Stromal cell of bone marrow (primary cell): Measurements from ENCODE around the gene LRP1.
A peak's percentile ranks its signal among the peaks of the same experiment; 100 is the strongest.

Experiments
- DNase-seq: peaks from one replicate; pipeline ENCODE4 v3.0.0-alpha.2; 2012; ENCODE audit warnings: low read depth

Gene LRP1

DNA sequence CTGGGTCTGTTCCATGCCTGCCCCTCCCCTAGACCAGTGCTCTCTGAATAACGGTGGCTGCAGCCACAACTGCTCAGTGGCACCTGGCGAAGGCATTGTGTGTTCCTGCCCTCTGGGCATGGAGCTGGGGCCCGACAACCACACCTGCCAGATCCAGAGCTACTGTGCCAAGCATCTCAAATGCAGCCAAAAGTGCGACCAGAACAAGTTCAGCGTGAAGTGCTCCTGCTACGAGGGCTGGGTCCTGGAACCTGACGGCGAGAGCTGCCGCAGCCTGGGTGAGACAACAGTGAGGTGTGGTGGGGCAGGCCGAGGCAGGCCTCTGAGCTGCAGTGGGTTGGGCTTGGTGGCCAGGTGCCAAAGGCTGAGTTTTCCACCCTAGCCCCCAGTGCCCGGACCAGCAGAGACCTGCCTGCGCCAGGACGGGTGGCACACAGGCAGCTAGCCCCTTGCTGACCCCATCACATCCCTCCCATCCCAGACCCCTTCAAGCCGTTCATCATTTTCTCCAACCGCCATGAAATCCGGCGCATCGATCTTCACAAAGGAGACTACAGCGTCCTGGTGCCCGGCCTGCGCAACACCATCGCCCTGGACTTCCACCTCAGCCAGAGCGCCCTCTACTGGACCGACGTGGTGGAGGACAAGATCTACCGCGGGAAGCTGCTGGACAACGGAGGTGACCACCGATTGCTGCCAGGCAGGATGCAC, 47.3 kb downstream of the LRP1 start:
- peak; percentile 48 for DNase-seq

DNA sequence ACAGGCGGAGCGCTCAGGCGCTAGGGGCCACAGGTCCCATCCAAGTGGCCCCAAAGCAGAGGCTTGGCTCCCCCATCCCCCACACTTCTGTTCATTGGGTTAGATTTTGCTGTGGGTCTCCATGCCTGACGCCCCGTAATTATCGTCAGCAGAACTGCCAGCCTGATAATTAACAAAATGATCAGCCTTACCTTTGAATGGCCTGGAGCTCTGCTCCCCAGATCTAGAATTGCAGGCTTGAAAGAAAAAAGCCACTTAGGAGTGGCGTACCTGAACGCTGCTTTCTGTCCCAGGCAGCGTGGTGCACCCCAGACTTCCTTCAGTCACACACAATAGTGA, 47.8 kb downstream of the LRP1 start:
- no peak for DNase-seq

DNA sequence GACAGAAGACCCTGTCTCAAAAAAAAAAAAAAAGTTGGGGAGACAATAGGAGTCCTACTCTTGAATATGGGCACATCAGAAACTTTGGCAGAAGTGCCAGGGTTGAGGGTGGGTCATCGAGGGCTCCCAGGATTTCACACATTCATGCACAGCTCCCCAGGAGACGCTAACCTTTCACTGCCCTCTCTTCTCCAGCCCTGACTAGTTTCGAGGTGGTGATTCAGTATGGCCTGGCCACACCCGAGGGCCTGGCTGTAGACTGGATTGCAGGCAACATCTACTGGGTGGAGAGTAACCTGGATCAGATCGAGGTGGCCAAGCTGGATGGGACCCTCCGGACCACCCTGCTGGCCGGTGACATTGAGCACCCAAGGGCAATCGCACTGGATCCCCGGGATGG, 48.6 kb downstream of the LRP1 start:
- DNase-seq: peak; percentile 54

DNA sequence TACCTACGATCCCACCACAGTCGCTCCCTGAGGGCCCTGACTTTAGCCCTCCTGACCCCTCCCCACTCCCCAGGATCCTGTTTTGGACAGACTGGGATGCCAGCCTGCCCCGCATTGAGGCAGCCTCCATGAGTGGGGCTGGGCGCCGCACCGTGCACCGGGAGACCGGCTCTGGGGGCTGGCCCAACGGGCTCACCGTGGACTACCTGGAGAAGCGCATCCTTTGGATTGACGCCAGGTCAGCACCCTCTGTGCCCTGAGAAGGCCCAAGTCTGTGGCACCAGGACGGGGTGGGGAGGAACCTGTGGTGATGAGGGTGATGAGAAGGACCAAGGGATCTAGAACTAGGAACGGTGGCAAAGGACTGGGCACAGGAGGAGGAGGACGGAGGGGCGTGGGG, 49.1 kb downstream of the LRP1 start:
- no peak for DNase-seq

DNA sequence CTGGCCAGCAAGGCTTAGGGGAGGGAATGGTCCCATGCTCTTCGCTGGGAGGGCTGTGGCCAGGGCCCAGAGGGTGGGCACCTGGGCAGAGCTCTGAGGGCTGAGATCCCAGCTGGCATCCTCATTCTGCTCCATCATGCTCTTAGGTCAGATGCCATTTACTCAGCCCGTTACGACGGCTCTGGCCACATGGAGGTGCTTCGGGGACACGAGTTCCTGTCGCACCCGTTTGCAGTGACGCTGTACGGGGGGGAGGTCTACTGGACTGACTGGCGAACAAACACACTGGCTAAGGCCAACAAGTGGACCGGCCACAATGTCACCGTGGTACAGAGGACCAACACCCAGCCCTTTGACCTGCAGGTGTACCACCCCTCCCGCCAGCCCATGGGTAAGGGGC, 49.9 kb downstream of the LRP1 start:
- no peak for DNase-seq

DNA sequence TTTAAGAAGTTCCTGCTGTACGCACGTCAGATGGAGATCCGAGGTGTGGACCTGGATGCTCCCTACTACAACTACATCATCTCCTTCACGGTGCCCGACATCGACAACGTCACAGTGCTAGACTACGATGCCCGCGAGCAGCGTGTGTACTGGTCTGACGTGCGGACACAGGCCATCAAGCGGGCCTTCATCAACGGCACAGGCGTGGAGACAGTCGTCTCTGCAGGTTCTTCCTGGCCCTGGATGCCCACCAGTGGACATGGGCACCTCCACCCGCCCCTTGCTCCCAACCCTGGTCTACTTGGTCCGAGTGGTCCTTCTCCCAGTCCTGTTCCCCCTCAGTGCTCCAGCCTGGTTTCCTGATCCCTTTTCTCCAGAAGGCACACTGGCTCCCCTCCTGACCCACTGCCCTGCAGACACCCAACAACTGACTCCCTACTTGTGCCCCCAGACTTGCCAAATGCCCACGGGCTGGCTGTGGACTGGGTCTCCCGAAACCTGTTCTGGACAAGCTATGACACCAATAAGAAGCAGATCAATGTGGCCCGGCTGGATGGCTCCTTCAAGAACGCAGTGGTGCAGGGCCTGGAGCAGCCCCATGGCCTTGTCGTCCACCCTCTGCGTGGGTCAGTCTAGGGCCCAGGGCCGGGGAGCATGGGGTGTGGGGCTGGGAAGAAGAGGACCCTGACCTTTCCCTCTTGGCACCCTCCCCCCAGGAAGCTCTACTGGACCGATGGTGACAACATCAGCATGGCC, 51.2 kb downstream of the LRP1 start:
- no peak for DNase-seq

DNA sequence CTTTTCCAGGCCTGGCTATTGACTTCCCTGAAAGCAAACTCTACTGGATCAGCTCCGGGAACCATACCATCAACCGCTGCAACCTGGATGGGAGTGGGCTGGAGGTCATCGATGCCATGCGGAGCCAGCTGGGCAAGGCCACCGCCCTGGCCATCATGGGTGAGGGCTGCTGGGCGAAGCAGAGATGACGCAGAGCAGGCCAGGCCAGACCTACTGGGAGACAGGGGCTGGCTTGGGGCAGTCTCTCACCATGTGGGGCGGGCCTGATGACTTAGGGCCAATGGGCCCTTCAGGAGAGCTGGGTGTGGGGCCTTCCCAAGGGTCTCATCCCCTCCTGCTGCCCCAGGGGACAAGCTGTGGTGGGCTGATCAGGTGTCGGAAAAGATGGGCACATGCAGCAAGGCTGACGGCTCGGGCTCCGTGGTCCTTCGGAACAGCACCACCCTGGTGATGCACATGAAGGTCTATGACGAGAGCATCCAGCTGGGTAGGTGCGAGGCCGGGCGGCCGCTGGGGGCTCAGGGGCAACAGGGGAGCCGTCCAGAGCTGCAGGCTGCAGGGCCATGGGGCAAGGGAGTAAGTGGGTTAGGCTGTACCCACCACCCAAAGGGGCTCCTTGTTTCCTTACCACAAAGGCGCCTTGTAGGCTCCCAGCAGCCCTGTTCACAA, 52.2 kb downstream of the LRP1 start:
- DNase-seq: no peak

DNA sequence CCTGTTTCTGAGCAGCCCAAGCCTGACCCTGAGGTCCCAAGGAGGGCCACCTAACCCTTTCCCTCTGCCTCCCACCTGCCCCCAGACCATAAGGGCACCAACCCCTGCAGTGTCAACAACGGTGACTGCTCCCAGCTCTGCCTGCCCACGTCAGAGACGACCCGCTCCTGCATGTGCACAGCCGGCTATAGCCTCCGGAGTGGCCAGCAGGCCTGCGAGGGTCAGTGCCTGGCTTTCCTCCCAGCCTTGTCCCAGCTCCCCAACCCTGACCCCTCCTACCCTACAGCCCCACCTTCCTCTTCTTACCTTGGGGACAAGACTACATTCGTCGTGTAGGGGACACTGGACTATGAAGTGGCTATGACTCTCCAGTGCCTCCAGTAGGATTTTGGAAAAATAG, 52.8 kb downstream of the LRP1 start:
- no peak for DNase-seq

DNA sequence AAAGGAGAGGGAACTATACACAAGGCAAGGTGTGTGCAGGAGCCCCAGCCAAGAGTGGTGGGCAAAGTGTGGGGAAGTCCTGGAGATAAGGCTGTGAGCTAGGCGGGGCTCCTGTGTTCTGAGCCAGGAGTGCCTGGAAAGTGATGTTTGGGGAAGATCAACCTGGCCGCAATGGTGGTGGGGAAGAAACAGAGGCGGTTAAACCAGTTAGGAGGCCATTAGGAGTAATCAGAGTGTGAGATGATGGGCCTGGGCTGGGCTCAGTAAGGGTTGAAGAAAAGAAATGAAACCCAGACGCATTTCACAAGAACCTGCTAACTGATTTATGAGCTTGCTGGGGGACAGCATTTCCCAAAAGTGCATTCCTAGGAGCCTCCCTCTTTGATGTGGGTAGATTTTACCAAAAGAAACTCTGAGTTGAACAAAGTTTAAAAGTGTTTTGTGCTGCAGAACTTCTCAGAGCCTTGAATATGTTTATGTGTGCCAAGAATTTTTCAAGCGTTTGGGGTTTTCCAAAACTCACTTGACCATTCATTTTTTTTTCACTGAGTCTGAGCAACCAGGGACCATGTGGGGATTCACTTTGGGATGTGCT, 53.4 kb downstream of the LRP1 start:
- DNase-seq: no peak

DNA sequence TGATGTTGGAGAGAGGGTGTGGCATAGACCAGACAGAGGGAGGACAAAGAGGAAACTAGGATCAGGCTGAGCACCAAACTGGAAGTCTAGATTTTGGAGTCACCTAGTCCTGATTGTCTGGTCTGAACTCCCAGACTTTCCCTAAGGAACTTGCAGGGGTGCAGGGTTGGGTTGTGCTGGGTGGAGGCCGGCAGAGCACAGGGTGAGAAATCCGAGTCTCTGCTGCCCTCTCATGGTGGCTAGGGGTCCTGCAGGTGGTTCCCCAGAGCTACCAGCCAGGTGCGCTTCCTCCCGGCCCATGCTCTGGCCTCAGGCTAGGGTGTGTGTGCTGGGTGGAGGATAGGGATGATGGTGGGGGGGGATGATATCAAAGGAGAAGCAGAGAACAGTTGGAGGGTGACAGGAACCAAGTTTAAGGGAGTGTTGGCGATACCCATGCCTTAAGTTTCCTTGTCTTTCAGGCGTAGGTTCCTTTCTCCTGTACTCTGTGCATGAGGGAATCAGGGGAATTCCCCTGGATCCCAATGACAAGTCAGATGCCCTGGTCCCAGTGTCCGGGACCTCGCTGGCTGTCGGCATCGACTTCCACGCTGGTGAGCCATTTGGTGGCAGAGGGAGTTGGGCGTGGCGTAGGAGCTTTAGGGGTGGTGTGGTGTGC, 54.8 kb downstream of the LRP1 start:
- no peak for DNase-seq

DNA sequence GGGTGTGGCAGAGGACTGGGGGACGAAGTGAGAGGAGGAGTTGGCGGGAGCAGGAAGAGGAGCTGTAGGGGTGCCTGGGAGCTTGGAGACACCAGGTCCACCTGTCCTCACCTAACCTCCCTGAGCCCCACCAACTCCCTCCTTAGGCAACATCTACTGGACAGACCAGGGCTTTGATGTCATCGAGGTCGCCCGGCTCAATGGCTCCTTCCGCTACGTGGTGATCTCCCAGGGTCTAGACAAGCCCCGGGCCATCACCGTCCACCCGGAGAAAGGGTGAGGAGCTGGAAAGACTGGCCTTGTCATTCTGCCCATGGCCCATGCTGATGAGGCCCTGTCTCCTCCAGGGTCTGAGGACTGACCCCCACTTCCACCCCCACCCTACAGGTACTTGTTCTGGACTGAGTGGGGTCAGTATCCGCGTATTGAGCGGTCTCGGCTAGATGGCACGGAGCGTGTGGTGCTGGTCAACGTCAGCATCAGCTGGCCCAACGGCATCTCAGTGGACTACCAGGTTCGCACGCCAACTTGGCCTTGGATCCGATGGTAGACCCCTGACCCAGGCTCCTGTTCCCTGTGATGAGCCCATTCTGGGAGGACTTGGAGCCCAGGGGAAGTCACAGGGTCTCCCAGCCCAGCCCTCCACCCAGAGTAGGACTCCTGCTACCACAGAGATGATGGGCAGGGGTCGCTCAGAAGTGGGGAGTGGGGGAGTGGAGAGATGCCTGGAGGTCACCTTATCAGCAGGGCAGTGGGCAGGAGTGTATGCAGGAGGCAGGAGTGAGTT, 55.8 kb downstream of the LRP1 start:
- DNase-seq: no peak

DNA sequence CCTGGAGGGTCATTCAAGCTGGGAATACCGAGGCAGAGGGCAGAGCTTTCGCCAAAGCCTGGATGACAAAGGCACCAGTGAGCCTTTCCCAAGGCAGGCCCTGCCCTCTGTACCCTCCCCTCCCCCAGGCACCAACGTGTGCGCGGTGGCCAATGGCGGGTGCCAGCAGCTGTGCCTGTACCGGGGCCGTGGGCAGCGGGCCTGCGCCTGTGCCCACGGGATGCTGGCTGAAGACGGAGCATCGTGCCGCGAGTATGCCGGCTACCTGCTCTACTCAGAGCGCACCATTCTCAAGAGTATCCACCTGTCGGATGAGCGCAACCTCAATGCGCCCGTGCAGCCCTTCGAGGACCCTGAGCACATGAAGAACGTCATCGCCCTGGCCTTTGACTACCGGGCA, 57.1 kb downstream of the LRP1 start:
- DNase-seq: no peak

DNA sequence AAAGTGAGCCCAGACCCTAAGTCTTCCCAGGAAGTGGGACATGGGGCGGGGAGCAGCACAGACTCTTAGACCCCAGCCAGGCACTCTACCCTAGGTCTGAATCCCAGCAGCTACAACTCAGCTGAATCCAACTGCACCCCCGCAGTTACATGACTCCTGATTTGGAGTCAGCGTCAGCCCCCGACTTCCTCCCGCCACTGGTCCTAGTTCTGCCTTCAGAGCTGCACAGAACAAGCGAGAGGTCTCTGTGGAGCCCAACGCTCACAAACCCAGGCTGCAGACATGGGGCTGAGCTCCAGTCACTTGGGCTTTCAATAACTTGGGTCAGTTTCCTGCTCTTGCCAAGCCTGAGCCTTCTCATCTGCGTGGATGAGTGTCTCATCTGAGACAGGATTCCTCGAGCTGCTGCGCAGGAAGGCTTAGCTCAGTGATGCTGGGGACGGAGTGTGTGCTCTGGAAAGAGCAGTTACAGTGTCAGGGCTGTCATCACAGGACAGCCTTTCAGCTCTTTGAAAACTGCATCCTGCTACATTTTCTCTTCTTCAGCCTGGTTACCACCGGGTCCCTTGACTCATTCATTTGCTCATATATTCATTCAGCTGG, 57.7 kb downstream of the LRP1 start:
- no peak for DNase-seq

DNA sequence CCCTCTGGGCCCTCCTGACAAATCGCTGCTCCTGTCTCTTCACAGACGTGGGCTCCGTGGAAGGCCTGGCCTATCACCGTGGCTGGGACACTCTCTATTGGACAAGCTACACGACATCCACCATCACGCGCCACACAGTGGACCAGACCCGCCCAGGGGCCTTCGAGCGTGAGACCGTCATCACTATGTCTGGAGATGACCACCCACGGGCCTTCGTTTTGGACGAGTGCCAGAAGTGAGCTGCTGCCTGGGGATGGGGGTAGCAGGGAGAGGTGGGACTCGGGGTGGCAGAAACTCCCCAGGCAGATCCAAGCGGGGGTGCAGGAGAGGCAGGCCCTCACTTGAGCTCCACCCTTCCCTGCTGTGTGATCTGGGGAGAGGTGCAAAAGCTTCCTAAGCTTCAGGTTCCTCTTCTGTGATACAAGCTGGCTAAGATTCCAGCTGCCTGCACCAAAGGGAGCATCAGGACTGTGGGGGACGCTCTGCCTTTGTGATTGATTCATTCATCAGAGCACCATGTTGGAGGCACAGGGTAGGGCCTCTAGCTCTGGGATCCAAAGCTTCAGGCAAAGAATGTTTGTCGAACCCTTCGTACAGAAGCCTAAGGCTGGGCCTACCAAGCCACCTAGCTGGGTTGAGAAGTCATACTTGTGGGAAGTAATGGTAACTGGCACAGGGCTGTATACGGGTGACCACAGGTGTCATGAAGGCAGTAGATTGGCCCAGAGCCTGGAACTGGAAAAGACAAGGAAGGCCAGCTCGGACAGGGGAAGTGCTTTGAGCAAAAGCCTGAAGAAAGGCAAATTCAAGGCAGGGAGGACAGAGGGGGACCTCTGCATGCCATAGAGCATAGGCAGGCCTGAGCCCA, 59.2 kb downstream of the LRP1 start:
- no peak for DNase-seq

DNA sequence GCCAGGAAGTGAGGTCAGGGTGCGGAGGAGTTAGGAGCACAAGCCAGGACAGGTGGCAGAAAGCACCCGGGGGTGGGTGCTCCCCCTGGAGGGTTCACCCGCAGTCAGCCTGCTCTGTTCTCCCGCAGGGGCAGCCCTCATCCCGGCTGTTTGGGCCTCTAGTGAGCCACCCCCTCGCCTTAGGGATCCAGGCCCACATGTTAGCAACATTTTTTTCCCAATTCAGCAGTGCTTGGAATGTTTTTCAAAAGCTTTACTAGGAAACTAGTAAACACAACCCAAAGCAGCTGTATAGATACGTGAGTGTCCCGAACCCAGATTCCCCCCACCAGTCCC, 59.8 kb downstream of the LRP1 start:
- no peak for DNase-seq

DNA sequence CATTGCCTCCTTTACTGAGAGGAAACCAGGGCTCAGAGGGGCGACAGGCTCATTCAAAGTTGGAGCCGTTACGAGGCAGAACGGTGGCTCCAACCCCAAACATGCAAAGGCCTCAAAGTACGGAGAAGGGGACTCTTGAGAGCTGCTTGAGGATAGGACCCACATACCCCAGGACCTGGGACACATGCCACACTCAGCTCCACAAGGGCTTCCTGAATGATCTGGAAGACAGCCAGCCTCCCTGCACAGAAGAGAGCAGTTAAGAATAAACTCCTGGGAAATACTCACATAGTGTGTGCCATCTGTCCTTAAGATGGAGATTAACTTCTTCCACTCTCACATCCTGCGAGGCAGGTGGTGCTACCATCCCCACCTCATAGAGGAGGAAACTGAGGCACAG, 61.8 kb downstream of the LRP1 start:
- DNase-seq: no peak

DNA sequence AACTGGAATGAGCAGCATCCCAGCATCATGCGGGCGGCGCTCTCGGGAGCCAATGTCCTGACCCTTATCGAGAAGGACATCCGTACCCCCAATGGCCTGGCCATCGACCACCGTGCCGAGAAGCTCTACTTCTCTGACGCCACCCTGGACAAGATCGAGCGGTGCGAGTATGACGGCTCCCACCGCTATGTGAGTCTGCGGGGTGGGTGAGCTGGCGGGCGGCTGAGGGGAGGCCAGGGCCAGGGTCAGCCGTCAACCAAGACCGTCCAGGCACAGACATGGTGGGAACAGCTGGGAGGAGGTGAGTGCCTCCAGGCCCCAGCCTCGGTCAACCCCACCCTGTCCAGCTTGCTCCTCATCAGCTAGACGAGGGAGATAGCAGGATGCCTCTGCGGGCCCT, 62.5 kb downstream of the LRP1 start:
- DNase-seq: no peak

DNA sequence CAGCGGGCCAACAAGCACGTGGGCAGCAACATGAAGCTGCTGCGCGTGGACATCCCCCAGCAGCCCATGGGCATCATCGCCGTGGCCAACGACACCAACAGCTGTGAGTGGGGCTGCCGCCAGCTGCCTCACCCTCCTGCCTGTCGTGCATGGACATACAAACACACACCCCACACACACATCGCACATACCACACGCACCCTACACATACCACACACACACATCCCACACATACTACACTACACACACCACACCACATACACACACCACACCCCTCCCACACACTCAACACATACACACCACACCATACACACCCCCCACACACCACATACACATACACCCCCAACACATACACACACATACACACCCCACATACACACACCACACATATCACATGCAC, 63.1 kb downstream of the LRP1 start:
- DNase-seq: no peak

DNA sequence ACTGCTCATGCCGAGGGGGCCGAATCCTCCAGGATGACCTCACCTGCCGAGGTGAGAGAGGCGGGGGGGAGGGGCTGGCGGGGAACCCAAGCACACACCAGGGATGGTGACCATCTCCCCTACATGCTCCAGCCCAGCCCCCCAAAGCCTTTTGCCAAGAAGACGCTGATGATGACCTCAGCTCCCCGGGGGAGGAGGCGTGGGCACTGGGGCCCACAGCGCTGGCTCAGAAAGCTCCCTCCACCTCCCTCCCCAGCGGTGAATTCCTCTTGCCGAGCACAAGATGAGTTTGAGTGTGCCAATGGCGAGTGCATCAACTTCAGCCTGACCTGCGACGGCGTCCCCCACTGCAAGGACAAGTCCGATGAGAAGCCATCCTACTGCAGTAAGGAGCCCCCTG, 64.6 kb downstream of the LRP1 start:
- no peak for DNase-seq

DNA sequence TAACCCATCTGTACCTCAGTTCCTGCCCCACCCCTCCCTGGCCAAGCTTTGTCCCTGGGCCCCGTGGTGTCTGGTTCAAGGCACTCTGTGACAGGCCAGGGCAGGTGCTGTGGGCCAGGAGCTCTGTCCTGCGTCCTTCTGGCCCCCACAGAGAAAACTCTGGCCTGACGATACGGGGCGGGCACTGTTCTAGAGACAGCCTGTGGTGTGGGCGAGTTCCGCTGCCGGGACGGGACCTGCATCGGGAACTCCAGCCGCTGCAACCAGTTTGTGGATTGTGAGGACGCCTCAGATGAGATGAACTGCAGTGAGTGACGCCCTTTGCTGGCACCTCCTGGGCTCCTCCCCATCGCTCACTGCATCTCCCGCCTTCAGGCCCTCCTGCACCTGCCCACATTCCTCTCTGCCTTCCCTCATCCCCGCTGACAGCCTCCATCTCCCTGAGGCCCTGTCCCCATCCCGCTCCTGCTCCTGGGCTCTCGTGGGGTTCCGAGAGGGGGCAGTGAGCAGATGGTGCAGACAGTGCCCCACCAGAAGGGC, 65.5 kb downstream of the LRP1 start:
- DNase-seq: no peak
